Lung (tissue), 12 donors: ENCODE results near the gene CFAP58. TPM values are rescaled to one million over a fixed set of nuclear protein-coding genes. Genes with fewer than 3 reads are reported as not detected.

Source experiments
- ATAC-seq: fragments of 200-7000 bp; cut with Tn5 transposase; one replicate; pipeline ENCODE4 v1.9.1; 2020; ENCODE audit warnings: moderate number of reproducible peaks; ENCODE audit not compliant: insufficient read depth, low FRiP score
- DNase-seq, 3 donors: peaks; one replicate each; pipeline ENCODE4 v3.0.0-alpha.2; 2013 to 2017
- H3K27ac ChIP-seq, 2 donors: one replicate each; pipeline ENCODE4 v1.5.1; 2013; ENCODE audit warnings: mild to moderate bottlenecking in 2 of 2, moderate library complexity in 2 of 2, control low read depth in 1 of 2, inconsistent platforms in 1 of 2, low read depth in 1 of 2, low read length in 1 of 2
- H3K27me3 ChIP-seq, 3 donors: one replicate each; pipeline ENCODE4 v1.5.1; 2013; ENCODE audit warnings: low read length in 2 of 3; ENCODE audit not compliant: control insufficient read depth in 3 of 3, insufficient read depth in 3 of 3
- H3K36me3 ChIP-seq, 4 donors: one replicate each; pipeline ENCODE4 v1.5.1; 2013; ENCODE audit warnings: low read length in 4 of 4, mild to moderate bottlenecking in 1 of 4, moderate library complexity in 1 of 4; ENCODE audit not compliant: control insufficient read depth in 4 of 4, insufficient read depth in 4 of 4
- H3K4me1 ChIP-seq, 5 donors: one replicate each; pipeline ENCODE4 v1.5.1; 2013; ENCODE audit warnings: low read length in 5 of 5, mild to moderate bottlenecking in 2 of 5, moderate library complexity in 1 of 5; ENCODE audit not compliant: control insufficient read depth in 5 of 5, insufficient read depth in 5 of 5
- H3K4me3 ChIP-seq: one replicate; pipeline ENCODE4 v1.5.1; 2013; ENCODE audit warnings: mild to moderate bottlenecking, control low read depth, moderate library complexity
- H3K9ac ChIP-seq, 2 donors: one replicate each; pipeline ENCODE4 v1.5.1; 2013; ENCODE audit warnings: low read length in 2 of 2, control low read depth in 1 of 2; ENCODE audit not compliant: insufficient read depth in 1 of 2
- H3K9me3 ChIP-seq, 4 donors: one replicate each; pipeline ENCODE4 v1.5.1; 2013; ENCODE audit warnings: low read length in 3 of 4, mild to moderate bottlenecking in 1 of 4, moderate library complexity in 1 of 4; ENCODE audit not compliant: control insufficient read depth in 4 of 4, insufficient read depth in 3 of 4
- CTCF ChIP-seq: IDR thresholded peaks from 2 replicates; pipeline ENCODE4 v1.5.1; 2012; ENCODE audit warnings: mild to moderate bottlenecking; ENCODE audit errors: control extremely low read depth, extremely low read depth
- WGBS, 2 donors: extraction: QIAGEN DNeasy Blood & Tissue Kit; methylation state at CpG; one replicate each; pipeline ENCODE4 v1.1.7; 2013; 5-methylcytosine and 5-hydroxymethylcytosine counted together
- polyA plus RNA-seq, 2 donors: library from polyadenylated mRNA; stranded (reverse); fragments of 200-250 nt; gene quantifications; one replicate each; pipeline ENCODE4 v1.2.1, GENCODE V29; 2013
- total RNA-seq, 2 donors: library from RNA; depleted of rRNA in 1 of 2; stranded (reverse); fragments of >200 nt in 1 of 2; gene quantifications; one replicate each; pipeline ENCODE4 v1.2.1, GENCODE V29; 2014 to 2021
- donor health status: control.
- donor health status: control.
- donor health status: Bipolar disorder and iron deficiency.
- donor health status: healthy.
- donor health status: DM: yes; HTN: yes; CAD: no.

CFAP58 gene
- total and polyA plus RNA-seq, 4 donors = 1.4 to 5.4 (median 3.6) TPM

DNA sequence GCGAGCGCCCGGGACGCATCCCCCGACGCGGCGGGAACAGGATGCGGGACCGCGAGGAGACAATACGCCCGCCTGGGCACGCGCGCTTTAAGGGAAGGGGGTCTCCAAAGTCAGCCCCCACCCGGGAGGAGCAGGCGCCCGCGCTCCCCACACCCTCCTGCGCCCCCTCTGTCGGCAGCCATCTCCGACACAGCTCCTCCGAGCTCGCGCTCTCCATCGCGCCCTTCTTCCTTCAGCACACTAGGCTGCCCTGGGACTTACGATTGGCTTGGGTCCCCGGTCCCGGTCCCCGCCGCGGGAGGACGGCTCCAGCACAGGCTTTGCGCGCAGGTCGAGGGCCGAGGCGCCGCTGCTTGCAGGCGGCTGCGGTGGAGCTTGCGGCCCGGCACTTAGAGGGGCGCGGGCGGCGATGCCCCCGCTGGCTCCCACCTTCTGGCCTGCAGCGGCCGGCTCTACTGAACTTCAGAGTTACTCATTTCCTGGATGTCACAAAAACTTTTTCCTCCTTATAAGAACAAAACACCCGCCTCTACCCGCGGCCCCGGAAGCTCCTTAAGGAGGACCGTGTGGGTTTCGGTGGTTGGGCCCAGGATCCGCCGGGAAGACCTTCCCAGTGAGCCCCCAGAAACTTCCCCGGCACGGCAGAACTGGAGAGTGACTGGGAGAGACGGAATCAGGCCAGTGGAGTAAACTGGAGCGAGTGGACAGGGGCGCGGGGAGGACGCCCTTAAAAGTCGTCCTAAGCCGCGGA, 15.5 kb upstream of the CFAP58 start, which contains the start of gene ITPRIP:
ITPRIP (minus strand) TSS at position 481 of the 751 bp plus-strand sequence. CDS start 22,414 bp downstream, outside the sequence.
- peak within 1 kb of the TSS; percentile 26 to 99 for H3K9ac ChIP-seq
- no peak for TF ChIP-seq CTCF
- H3K27ac ChIP-seq = peak within 1 kb of the TSS; percentile 100
- peak; percentile 85 to 93 (median 91) for DNase-seq
- 0 to 1% methylated on average over 55 to 70 of the region's 70 CpGs for WGBS, 2 donors
- peaks cover 0 to 2% (median 0%) of the 10 kb centered on the region in 4 donors for H3K36me3 ChIP-seq
- no peaks in the 10 kb centered on the region for H3K9me3 ChIP-seq
- no peaks in the 10 kb centered on the region for H3K27me3 ChIP-seq
- H3K4me1 ChIP-seq = peaks cover 9 to 39% (median 24%) of the 10 kb centered on the region in 5 donors
- peak within 1 kb of the TSS; percentile 97 for H3K4me3 ChIP-seq
- peak; percentile 86 for ATAC-seq

DNA sequence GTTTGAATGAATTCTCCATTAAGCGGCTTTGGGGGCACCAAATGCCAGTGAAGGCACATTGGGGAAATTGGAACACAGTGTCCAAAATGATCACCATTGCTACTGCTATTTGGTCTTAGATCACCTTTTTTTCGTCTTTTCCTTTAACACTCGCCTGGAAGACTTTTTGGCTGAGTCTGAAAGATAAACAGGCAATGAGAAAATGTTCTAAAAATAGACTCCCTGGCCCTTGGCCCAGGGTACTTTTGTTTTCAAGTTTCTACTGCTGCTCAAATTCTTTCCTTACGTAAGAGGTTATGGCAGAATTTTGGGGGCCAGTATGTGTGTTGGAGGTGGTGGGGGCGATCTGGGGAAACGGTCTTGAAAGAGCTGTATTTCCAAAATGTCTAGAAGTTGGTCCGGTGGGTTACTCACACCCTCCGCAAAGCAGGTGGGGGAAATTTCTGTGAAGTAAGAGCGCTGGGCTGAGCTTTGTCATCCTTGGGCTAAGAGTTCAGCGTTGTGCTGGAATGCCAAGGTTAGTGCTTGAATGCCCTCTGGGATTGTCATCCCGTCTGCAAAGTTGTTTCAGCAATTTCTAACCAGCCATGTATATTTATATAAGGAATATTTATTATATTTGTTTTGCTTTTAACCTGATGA, 14.0 kb upstream of the CFAP58 start:
- H3K36me3 ChIP-seq = no peaks in the 10 kb centered on the region
- peak overlapping the region; percentile 11 to 99 for H3K9ac ChIP-seq
- peaks cover 8 to 39% (median 24%) of the 10 kb centered on the region in 5 donors for H3K4me1 ChIP-seq
- H3K27ac ChIP-seq = peak overlapping the region; percentile 100
- WGBS, 2 donors = 11 to 12% methylated on average over 11 of the region's 11 CpGs
- ATAC-seq (no peak), DNase-seq (peak; percentile 87 to 98 (median 96))
- H3K9me3 ChIP-seq = no peaks in the 10 kb centered on the region
- no peak for TF ChIP-seq CTCF
- H3K4me3 ChIP-seq = peak overlapping the region; percentile 97
- H3K27me3 ChIP-seq = no peaks in the 10 kb centered on the region

DNA sequence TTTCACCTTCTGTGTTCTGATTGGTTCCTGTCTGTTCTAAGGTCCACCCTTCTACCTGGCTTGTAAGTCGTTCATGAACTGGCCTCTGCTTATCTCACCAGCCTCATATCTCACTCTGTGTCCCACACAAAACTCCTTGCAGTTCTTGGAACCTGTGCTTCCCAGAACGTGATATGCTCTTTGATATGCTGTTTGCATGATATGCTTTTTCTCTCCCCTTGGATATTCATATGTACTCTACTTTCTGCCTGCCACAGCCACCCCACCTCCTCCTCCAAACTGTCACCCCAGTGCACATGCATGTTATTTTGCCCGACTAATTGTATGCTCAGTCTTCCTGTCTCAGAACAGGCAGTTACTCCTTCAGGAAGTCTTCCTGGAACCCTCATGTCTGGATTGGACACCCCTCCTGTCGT, 13.5 kb upstream of the CFAP58 start:
- ATAC-seq = no peak
- peak overlapping the region; percentile 88 to 100 for H3K27ac ChIP-seq
- WGBS, 2 donors = 11 to 14% methylated on average over 4 of the region's 4 CpGs

More for the DNA sequence above, 13.5 kb upstream of the CFAP58 start:
- DNase-seq = peak in 1 of 3 donors; percentile 20
- Histone ChIP-seq H3K9ac (peak overlapping the region; percentile 30 to 99), H3K4me3 (no peak overlapping the region), H3K4me1 (peaks cover 8 to 36% (median 24%) of the 10 kb centered on the region in 5 donors), H3K36me3 (no peaks in the 10 kb centered on the region), H3K9me3 (no peaks in the 10 kb centered on the region), H3K27me3 (no peaks in the 10 kb centered on the region)
- no peak for TF ChIP-seq CTCF
